ENCODE data around the gene ANKH.

ANKH gene

GRCh38 chr5:14675865-14676300 is 195.7 kb downstream of the ANKH start:
- peak overlapping the region; percentile 85 for H3K4me2 ChIP-seq
- H3K9ac ChIP-seq: peak overlapping the region; percentile 68
- H3K36me3 ChIP-seq: peaks cover 49% of the 10 kb centered on the region
- no peaks in the 10 kb centered on the region for H3K27me3 ChIP-seq
- H3K4me3 ChIP-seq: peak overlapping the region; percentile 33
- peaks cover 87% of the 10 kb centered on the region for H4K20me1 ChIP-seq
- TF ChIP-seq Cebpa-rat (IDR thresholded peaks at IDR 0.05): no peak
- peaks cover 77% of the 10 kb centered on the region for H3K4me1 ChIP-seq
- no peaks in the 10 kb centered on the region for H3K9me3 ChIP-seq
- H3K27ac ChIP-seq: peak overlapping the region; percentile 81

- Histone ChIP-seq H3K27me3 (no peaks in the 10 kb centered on the region), H3K9ac (peak overlapping the region; percentile 68), H3K27ac (peak overlapping the region; percentile 81), H3K36me3 (peaks cover 42% of the 10 kb centered on the region), H3K4me2 (peak overlapping the region; percentile 85), H4K20me1 (peaks cover 89% of the 10 kb centered on the region), H3K9me3 (no peaks in the 10 kb centered on the region), H3K4me1 (peaks cover 83% of the 10 kb centered on the region), H3K4me3 (peak overlapping the region; percentile 33; the same call in 1 of the 2 replicates)
- no peak for TF ChIP-seq Cebpa-rat (IDR thresholded peaks at IDR 0.05)
Observed at GRCh38 chr5:14674983-14675854, 196.4 kb downstream of the ANKH start.

- H4K20me1 ChIP-seq: peaks cover 95% of the 10 kb centered on the region
- no peak overlapping the region for H3K9ac ChIP-seq
- peaks cover 34% of the 10 kb centered on the region for H3K36me3 ChIP-seq
- H3K27ac ChIP-seq: no peak overlapping the region
- H3K9me3 ChIP-seq: no peaks in the 10 kb centered on the region
- no peak overlapping the region for H3K4me3 ChIP-seq
- peaks cover 89% of the 10 kb centered on the region for H3K4me1 ChIP-seq
- no peaks in the 10 kb centered on the region for H3K27me3 ChIP-seq
- H3K4me2 ChIP-seq: no peak overlapping the region
- no peak for TF ChIP-seq Cebpa-rat (IDR thresholded peaks at IDR 0.05)
Observed at GRCh38 chr5:14673443-14673842, 198.1 kb downstream of the ANKH start.

GRCh38 chr5:14672484-14673394 is 198.8 kb downstream of the ANKH start:
- Histone ChIP-seq H3K27me3 (no peaks in the 10 kb centered on the region), H3K4me1 (peaks cover 89% of the 10 kb centered on the region), H4K20me1 (peaks cover 95% of the 10 kb centered on the region), H3K27ac (no peak overlapping the region; the same call in 1 of the 2 replicates), H3K4me2 (peak overlapping the region; percentile 60), H3K4me3 (no peak overlapping the region), H3K9me3 (no peaks in the 10 kb centered on the region), H3K9ac (no peak overlapping the region), H3K36me3 (peaks cover 33% of the 10 kb centered on the region)
- TF ChIP-seq Cebpa-rat (IDR thresholded peaks at IDR 0.05): no peak

- Histone ChIP-seq H3K4me2 (peak overlapping the region; percentile 60), H3K36me3 (peaks cover 35% of the 10 kb centered on the region), H3K4me3 (no peak overlapping the region), H3K27me3 (no peaks in the 10 kb centered on the region), H4K20me1 (peaks cover 97% of the 10 kb centered on the region), H3K4me1 (peaks cover 89% of the 10 kb centered on the region), H3K9me3 (no peaks in the 10 kb centered on the region), H3K9ac (no peak overlapping the region), H3K27ac (no peak overlapping the region; the same call in 1 of the 2 replicates)
- no peak for TF ChIP-seq Cebpa-rat (IDR thresholded peaks at IDR 0.05)
Observed at GRCh38 chr5:14672082-14672481, 199.5 kb downstream of the ANKH start.

GRCh38 chr5:14671414-14671813 is 200.2 kb downstream of the ANKH start:
- peak overlapping the region; percentile 60; the same call in 1 of the 2 replicates for H3K4me2 ChIP-seq
- H3K36me3 ChIP-seq: peaks cover 34% of the 10 kb centered on the region
- H3K27me3 ChIP-seq: no peaks in the 10 kb centered on the region
- peaks cover 89% of the 10 kb centered on the region for H3K4me1 ChIP-seq
- H3K9ac ChIP-seq: no peak overlapping the region
- no peak overlapping the region for H3K27ac ChIP-seq
- no peak for TF ChIP-seq Cebpa-rat (IDR thresholded peaks at IDR 0.05)
- H3K9me3 ChIP-seq: no peaks in the 10 kb centered on the region
- peaks cover 97% of the 10 kb centered on the region for H4K20me1 ChIP-seq
- no peak overlapping the region for H3K4me3 ChIP-seq

GRCh38 chr5:14669975-14670374 is 201.6 kb downstream of the ANKH start:
- H3K9ac ChIP-seq: no peak overlapping the region
- H3K4me1 ChIP-seq: peaks cover 87% of the 10 kb centered on the region
- H3K27me3 ChIP-seq: no peaks in the 10 kb centered on the region
- peaks cover 99% of the 10 kb centered on the region for H4K20me1 ChIP-seq
- H3K4me2 ChIP-seq: no peak overlapping the region
- no peak for TF ChIP-seq Cebpa-rat (IDR thresholded peaks at IDR 0.05)
- no peak overlapping the region for H3K27ac ChIP-seq
- H3K9me3 ChIP-seq: no peaks in the 10 kb centered on the region
- peaks cover 33% of the 10 kb centered on the region for H3K36me3 ChIP-seq
- no peak overlapping the region for H3K4me3 ChIP-seq

GRCh38 chr5:14669415-14669814 is 202.2 kb downstream of the ANKH start:
- Histone ChIP-seq H3K9me3 (no peaks in the 10 kb centered on the region), H3K4me1 (peaks cover 81% of the 10 kb centered on the region), H3K27me3 (no peaks in the 10 kb centered on the region), H3K4me2 (0 out of 2 replicates have a peak overlapping the region, but pooled peaks have one; percentile 93), H3K36me3 (peaks cover 29% of the 10 kb centered on the region), H3K4me3 (no peak overlapping the region), H4K20me1 (peaks cover 98% of the 10 kb centered on the region), H3K9ac (no peak overlapping the region), H3K27ac (no peak overlapping the region)
- TF ChIP-seq Cebpa-rat (IDR thresholded peaks at IDR 0.05): no peak

GRCh38 chr5:14668181-14668591 is 203.4 kb downstream of the ANKH start:
- Histone ChIP-seq H3K4me2 (peak overlapping the region; percentile 93), H3K36me3 (peaks cover 21% of the 10 kb centered on the region), H3K4me3 (no peak overlapping the region), H3K27ac (peak overlapping the region; percentile 12; the same call in 1 of the 2 replicates), H3K4me1 (peaks cover 80% of the 10 kb centered on the region), H4K20me1 (peaks cover 86% of the 10 kb centered on the region), H3K27me3 (no peaks in the 10 kb centered on the region), H3K9ac (no peak overlapping the region), H3K9me3 (no peaks in the 10 kb centered on the region)
- TF ChIP-seq Cebpa-rat (IDR thresholded peaks at IDR 0.05): no peak

Measured in BLaER1 (cell line).